Effector memory CD4-positive, alpha-beta T cell (primary cell): ENCODE measurements around the gene PABPN1L.

Experiments
- DNase-seq, 3 donors: peaks; one replicate each; pipeline ENCODE4 v3.0.0-alpha.2; 2020
- H3K27ac ChIP-seq: 2 replicates; pipeline ENCODE4 v1.7.0; 2013; ENCODE audit warnings: mild to moderate bottlenecking, low read length, moderate library complexity; ENCODE audit not compliant: insufficient read depth, poor library complexity, severe bottlenecking
- H3K27me3 ChIP-seq: replicated peaks from 2 replicates; pipeline ENCODE4 v1.7.0; 2013; ENCODE audit warnings: mild to moderate bottlenecking, low read length; ENCODE audit not compliant: insufficient read depth, control insufficient read depth, poor library complexity, severe bottlenecking
- H3K36me3 ChIP-seq: 2 replicates; pipeline ENCODE4 v1.7.0; 2013; ENCODE audit warnings: mild to moderate bottlenecking, low read length, moderate library complexity; ENCODE audit not compliant: control insufficient read depth, insufficient read depth
- H3K4me1 ChIP-seq: 2 replicates; pipeline ENCODE4 v1.7.0; 2013; ENCODE audit warnings: low read length, mild to moderate bottlenecking; ENCODE audit not compliant: control insufficient read depth, insufficient read depth, poor library complexity, severe bottlenecking
- H3K4me3 ChIP-seq: 2 replicates; pipeline ENCODE4 v1.7.0; 2013; ENCODE audit warnings: low read length, low read depth, mild to moderate bottlenecking; ENCODE audit not compliant: insufficient read depth, poor library complexity, severe bottlenecking
- H3K9me3 ChIP-seq: 2 replicates; pipeline ENCODE4 v1.7.0; 2013; ENCODE audit warnings: mild to moderate bottlenecking, low read length, moderate library complexity; ENCODE audit not compliant: control insufficient read depth

Gene PABPN1L

DNA sequence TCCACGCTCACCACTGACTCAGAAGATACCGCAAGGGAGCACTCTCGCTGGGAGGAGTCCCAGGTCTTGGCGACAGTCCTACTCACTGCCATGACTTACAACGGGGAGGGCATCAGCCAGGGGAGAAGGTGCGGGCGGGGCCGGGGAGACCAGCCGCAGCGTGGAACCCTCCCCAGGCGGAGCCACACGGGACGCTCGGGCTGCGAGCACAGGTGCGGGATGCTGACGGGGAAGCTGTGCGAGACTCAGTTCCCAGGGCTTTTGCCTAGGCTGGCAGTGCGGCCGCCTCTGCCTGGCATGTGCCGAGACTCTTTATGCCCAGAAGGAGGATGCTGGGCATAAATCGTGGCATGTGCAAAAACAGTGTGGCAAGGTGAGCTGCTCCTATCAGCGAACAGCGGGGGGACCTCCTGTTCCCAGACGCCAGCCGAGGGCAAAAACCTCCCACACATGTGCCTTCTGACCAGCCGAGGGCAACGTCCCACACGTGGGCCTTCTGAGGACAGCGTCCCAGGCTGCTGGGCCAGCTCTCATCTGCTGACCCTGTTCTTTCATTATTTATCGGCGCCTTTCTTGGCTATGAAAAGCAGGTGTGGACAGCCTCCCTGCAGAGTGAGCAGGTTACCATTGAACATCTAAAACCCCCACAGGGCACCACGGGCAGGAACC is 15.8 kb downstream of the PABPN1L start:
- no peak overlapping the region for H3K4me3 ChIP-seq
- H3K4me1 ChIP-seq: peaks cover 6% of the 10 kb centered on the region
- H3K9me3 ChIP-seq: no peaks in the 10 kb centered on the region
- DNase-seq: no peak
- H3K27me3 ChIP-seq: no peaks in the 10 kb centered on the region
- no peaks in the 10 kb centered on the region for H3K36me3 ChIP-seq
- no peak overlapping the region for H3K27ac ChIP-seq

DNA sequence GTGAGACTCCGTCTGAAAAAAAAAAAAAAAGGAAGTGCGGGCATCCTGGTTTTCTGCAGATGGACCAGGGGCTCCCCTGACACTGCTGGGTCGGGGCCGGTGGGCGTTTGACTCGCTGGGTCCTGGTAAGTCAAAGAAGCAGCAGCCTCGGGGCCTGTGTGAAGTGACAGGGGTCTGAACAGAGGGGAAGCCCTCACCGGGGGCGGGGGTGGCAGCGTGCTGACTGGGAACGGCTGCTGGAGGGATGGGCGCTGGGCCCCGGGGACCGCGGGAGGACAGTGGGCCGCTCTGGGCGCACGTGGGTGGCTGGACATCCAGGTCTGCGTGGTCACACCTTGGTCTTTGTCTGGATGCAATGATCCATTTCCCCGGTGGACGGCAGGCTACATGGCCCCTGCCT is 17.9 kb downstream of the PABPN1L start:
- Histone ChIP-seq H3K36me3 (no peaks in the 10 kb centered on the region), H3K4me3 (no peak overlapping the region), H3K27ac (no peak overlapping the region), H3K9me3 (no peaks in the 10 kb centered on the region), H3K27me3 (no peaks in the 10 kb centered on the region), H3K4me1 (no peaks in the 10 kb centered on the region)
- DNase-seq: no peak

DNA sequence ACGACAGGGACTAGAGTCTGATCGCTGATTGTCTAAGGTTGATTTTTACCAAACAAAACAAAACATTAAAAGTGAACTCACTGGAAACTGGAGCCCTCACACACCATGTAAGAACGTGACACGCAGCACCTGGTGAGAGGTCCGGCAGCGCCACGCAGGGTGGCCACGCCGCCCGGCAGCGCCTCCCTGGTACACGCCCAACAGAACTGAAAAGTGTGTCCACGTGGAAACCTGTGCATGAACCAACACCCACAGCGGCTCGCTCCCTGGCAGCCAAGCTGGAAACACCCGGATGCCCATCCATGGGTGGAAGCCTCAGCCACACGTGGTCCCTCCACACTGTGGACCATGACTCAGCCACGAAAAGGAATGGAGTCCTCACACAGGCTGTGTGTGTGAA is 18.8 kb downstream of the PABPN1L start:
- no peak overlapping the region for H3K27ac ChIP-seq
- DNase-seq: no peak
- H3K4me3 ChIP-seq: no peak overlapping the region
- no peaks in the 10 kb centered on the region for H3K9me3 ChIP-seq
- no peaks in the 10 kb centered on the region for H3K27me3 ChIP-seq
- H3K36me3 ChIP-seq: no peaks in the 10 kb centered on the region
- no peaks in the 10 kb centered on the region for H3K4me1 ChIP-seq

DNA sequence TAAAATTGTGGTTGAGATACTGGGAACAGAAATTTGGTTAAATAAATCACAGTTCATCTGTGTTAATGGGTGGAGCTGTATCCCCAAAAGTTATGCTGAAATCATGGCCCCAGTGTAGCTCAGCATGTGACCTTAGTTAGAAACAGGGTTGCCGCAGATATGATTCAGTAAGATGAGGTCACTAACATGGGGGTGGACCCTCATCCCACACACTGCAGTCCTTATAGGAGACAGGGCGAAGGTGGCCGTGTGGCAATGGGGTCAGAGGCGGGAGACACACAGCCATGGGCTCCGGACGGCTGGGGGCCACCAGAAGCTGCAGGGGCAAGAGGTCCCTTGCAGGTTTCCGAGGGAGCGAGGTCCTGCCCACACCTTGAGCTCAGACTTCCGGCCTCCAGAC is 20.4 kb downstream of the PABPN1L start:
- Histone ChIP-seq H3K27me3 (no peaks in the 10 kb centered on the region), H3K4me3 (no peak overlapping the region), H3K9me3 (no peaks in the 10 kb centered on the region), H3K27ac (no peak overlapping the region), H3K36me3 (peaks cover under 1% of the 10 kb centered on the region), H3K4me1 (no peaks in the 10 kb centered on the region)
- no peak for DNase-seq

DNA sequence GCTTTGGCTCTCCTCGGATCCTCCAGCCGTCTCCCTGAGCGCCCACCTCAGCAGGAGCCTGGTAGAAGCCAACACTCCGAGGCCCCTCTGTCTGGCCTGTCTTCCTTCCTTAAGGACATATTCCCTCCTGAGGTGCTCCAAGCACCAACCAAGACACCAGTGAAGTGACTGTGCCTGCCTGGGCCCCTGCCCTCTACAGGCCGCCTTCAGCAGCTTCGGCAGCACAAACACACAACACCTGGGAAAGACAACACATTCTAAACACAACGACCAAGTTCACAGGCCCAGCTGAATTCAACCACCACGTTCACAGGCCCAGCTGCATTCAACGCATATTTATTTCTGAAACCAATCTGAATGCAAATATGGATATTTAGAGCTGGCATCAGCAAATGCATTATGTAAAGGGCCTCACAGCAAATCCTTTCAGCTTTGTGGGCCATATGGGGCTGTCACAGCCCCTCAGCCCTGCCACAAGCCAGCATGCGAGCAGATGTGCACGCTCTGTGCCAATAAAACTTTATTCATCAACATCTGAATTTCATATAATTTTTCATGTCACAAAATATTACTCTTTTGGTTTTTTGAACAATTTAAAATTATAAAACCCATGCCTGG is 21.9 kb downstream of the PABPN1L start:
- DNase-seq: no peak
- H3K4me3 ChIP-seq: no peak overlapping the region
- H3K27ac ChIP-seq: no peak overlapping the region
- no peaks in the 10 kb centered on the region for H3K4me1 ChIP-seq
- no peaks in the 10 kb centered on the region for H3K27me3 ChIP-seq
- peaks cover 16% of the 10 kb centered on the region for H3K36me3 ChIP-seq
- no peaks in the 10 kb centered on the region for H3K9me3 ChIP-seq

DNA sequence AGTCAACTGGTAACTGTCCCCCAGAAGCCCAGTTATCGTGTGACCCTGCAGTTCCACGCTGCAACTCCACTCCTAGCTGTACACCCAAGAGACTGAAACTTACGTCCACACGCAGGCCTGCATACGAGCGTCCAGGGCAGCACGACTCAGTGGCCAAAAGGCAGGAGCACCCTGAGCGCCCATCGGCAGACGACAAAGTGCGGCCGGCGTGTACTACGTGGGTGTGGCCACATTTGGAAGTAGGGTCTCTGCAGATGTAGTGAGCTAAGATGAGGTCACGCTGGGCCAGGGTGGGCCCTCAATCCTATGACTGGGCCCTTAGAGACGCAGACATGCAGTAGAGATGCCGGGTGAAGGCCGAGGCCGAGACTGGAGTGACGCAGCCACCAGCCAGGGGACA is 23.2 kb downstream of the PABPN1L start:
- H3K9me3 ChIP-seq: no peaks in the 10 kb centered on the region
- DNase-seq: no peak
- no peaks in the 10 kb centered on the region for H3K27me3 ChIP-seq
- H3K36me3 ChIP-seq: peaks cover 22% of the 10 kb centered on the region
- no peak overlapping the region for H3K27ac ChIP-seq
- no peaks in the 10 kb centered on the region for H3K4me1 ChIP-seq
- H3K4me3 ChIP-seq: no peak overlapping the region

DNA sequence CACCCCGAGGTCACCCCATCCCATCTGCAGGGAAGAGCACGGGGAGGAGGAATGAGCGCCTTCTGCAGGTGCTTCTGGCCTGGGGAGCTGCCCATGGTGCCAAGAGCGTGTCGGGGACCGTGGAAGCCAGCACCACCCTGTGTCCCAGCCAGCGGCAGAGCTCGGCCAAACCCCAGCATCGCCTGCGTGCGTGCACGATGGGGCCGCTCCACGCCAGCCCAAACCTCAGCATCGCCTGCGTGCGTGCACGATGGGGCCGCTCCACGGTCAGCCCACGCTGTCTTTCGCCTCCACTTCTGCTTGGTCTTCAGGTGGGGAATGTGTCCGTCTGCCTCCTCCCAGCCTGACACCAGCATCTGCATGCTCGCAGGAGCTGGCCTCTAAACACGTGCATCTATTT is 23.7 kb downstream of the PABPN1L start:
- Histone ChIP-seq H3K27me3 (no peaks in the 10 kb centered on the region), H3K27ac (no peak overlapping the region), H3K9me3 (no peaks in the 10 kb centered on the region), H3K4me1 (no peaks in the 10 kb centered on the region), H3K4me3 (no peak overlapping the region), H3K36me3 (peaks cover 22% of the 10 kb centered on the region)
- DNase-seq: no peak

DNA sequence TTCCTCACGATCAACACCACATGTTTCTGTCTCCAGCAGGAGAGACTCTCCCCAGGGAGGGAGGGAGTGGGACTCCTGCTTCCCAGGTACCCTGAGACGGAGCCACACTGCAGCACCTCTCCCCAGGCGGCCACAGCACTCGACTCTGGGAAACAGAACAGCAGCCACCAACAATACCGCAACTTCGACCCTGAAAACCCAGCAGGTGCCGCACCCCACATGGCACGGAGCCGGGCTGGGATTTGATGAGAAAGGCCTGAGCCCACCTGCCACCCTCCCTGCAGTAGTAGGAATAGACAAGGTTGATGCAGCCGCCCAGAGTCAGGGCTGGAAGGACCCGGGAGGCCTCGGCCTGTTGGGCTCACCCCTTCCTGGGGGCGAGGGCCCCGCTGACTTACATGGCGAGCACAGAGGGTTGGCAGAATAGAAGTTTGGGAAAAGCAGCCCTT is 24.1 kb downstream of the PABPN1L start:
- Histone ChIP-seq H3K27me3 (no peaks in the 10 kb centered on the region), H3K4me3 (no peak overlapping the region), H3K9me3 (no peaks in the 10 kb centered on the region), H3K4me1 (no peaks in the 10 kb centered on the region), H3K27ac (no peak overlapping the region), H3K36me3 (peaks cover 22% of the 10 kb centered on the region)
- DNase-seq: no peak

DNA sequence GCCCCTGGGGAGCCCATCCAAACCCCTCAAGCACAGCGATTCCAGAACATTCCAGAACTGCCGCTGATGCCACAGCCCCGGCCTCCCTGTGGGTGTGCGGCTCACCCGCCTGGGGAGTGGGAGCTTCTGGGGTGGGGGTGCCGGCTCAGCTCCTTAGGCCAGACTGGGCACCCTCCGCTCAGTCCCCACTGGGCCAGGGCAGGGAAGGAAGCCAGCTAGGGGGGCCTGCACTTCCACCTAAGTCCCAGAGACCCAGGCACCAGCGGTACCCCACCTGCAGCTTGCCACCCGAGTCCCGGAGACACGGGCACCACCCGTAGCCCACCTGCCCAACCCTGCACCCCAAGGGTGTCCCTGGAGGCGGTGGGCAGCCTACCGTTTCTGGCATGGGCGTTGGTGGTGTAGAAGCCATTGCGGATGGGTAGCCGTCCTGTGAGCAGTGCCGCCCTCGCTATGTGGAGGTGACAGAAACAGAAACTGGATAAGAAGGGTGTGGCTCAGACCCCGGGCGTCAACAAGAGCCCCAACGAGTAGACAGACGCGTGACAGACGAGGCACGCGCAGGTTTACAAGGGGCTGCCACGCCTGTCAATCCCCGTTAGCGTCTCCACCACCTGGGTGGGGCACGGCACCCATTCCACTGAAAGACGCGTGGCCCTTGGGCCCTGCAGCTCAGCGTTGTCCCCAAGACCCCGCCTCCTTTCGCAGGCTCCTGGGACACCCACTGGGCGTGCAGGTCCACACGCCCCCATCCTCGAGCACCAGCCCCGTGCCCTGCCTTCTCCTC is 24.7 kb downstream of the PABPN1L start:
- DNase-seq: no peak
- Histone ChIP-seq H3K27ac (no peak overlapping the region), H3K36me3 (peaks cover 22% of the 10 kb centered on the region), H3K4me3 (no peak overlapping the region), H3K27me3 (no peaks in the 10 kb centered on the region), H3K4me1 (no peaks in the 10 kb centered on the region), H3K9me3 (no peaks in the 10 kb centered on the region)

DNA sequence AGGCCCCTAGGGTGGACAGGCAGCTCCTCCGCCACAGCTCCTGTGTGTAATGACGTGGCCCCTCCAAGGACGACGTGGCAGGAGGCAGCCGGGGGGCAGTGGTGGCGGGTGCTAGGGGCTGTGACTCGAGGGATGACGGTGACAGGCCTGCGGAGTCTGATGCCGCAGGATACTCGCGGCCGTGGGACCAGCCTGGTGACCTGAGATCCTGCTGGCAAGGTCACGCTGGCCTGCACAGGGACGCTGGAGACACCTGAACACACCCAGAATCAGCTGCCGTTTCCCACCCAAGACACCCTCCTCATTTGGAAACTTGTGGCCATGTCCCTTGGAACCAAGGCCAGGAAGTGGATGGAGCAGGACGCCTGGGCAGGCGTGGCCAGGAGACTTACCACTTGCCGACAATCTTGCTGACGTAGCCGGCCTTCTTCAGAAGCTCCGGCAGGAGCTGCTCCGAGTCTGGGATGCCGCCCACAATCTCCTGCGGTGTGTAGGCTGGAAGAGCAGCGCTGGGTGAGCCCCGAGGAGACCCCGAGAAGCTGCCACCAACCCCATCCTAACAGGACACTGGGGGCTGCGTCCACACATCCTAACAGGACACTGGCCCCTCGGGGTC is 25.8 kb downstream of the PABPN1L start:
- Histone ChIP-seq H3K27ac (no peak overlapping the region), H3K4me1 (no peaks in the 10 kb centered on the region), H3K4me3 (no peak overlapping the region), H3K36me3 (peaks cover 22% of the 10 kb centered on the region), H3K9me3 (no peaks in the 10 kb centered on the region), H3K27me3 (no peaks in the 10 kb centered on the region)
- no peak for DNase-seq
